Measurements from ENCODE around the gene STAT5A.
"Not testable (repeated sequence)": the region's sequence is repeated elsewhere in the genome, so short reads cannot be mapped to it uniquely, and the experiment has no call there.

STAT5A gene

GRCh38 chr17:42287977-42288802 is at the start of gene STAT5A:
Gene STAT5A (plus strand): TSS chr17:42288498. CDS start chr17:42289412, 914 bp downstream.
- peak within 1 kb of the TSS; percentile 95 for H3K27ac Mint-ChIP-seq
- H3K9me3 Mint-ChIP-seq: no peaks in the 10 kb centered on the region
- ATAC-seq: peak; percentile 88
- H3K4me1 Mint-ChIP-seq: peaks cover 62% of the 10 kb centered on the region
- peak within 1 kb of the TSS; percentile 98 for H3K4me3 Mint-ChIP-seq
- H3K36me3 Mint-ChIP-seq: peaks cover 40% of the 10 kb centered on the region
- no peaks in the 10 kb centered on the region for H3K27me3 Mint-ChIP-seq

GRCh38 chr17:42239576-42239975 is 48.7 kb upstream of the STAT5A start:
- not testable (repeated sequence) for H3K4me3 Mint-ChIP-seq, H3K9me3 Mint-ChIP-seq, H3K27me3 Mint-ChIP-seq, ATAC-seq, H3K27ac Mint-ChIP-seq, H3K36me3 Mint-ChIP-seq
- H3K4me1 Mint-ChIP-seq: peaks cover 12% of the 10 kb centered on the region

- no peak overlapping the region for H3K27ac Mint-ChIP-seq
- no peaks in the 10 kb centered on the region for H3K27me3 Mint-ChIP-seq
- peaks cover 9% of the 10 kb centered on the region for H3K4me1 Mint-ChIP-seq
- H3K4me3 Mint-ChIP-seq: no peak overlapping the region
- H3K36me3 Mint-ChIP-seq: peaks cover 10% of the 10 kb centered on the region
- H3K9me3 Mint-ChIP-seq: no peaks in the 10 kb centered on the region
- no peak for ATAC-seq
Measured at GRCh38 chr17:42240201-42240600, 48.1 kb upstream of the STAT5A start.

GRCh38 chr17:42240863-42241262 is 47.4 kb upstream of the STAT5A start:
- not testable (repeated sequence) for H3K27ac Mint-ChIP-seq, H3K36me3 Mint-ChIP-seq, H3K4me3 Mint-ChIP-seq, H3K4me1 Mint-ChIP-seq, H3K9me3 Mint-ChIP-seq, H3K27me3 Mint-ChIP-seq, ATAC-seq

GRCh38 chr17:42241871-42242270 is 46.4 kb upstream of the STAT5A start:
- no peak for ATAC-seq
- Mint-ChIP-seq H3K36me3 (peaks cover 10% of the 10 kb centered on the region), H3K4me1 (peaks cover 13% of the 10 kb centered on the region), H3K27ac (no peak overlapping the region), H3K27me3 (no peaks in the 10 kb centered on the region), H3K4me3 (no peak overlapping the region), H3K9me3 (no peaks in the 10 kb centered on the region)

- H3K36me3 Mint-ChIP-seq: peaks cover 10% of the 10 kb centered on the region
- H3K27ac Mint-ChIP-seq: no peak overlapping the region
- no peak for ATAC-seq
- no peaks in the 10 kb centered on the region for H3K9me3 Mint-ChIP-seq
- peaks cover 26% of the 10 kb centered on the region for H3K4me1 Mint-ChIP-seq
- no peaks in the 10 kb centered on the region for H3K27me3 Mint-ChIP-seq
- no peak overlapping the region for H3K4me3 Mint-ChIP-seq
Measured at GRCh38 chr17:42243493-42243982, 44.8 kb upstream of the STAT5A start.

GRCh38 chr17:42244116-42244515 is 44.2 kb upstream of the STAT5A start:
- not testable (repeated sequence) for H3K9me3 Mint-ChIP-seq, H3K36me3 Mint-ChIP-seq, H3K4me3 Mint-ChIP-seq, H3K27ac Mint-ChIP-seq, H3K27me3 Mint-ChIP-seq, ATAC-seq
- peaks cover 32% of the 10 kb centered on the region for H3K4me1 Mint-ChIP-seq

GRCh38 chr17:42245183-42245582 is 43.1 kb upstream of the STAT5A start:
- not testable (repeated sequence) for H3K27me3 Mint-ChIP-seq, H3K4me3 Mint-ChIP-seq, H3K27ac Mint-ChIP-seq, H3K36me3 Mint-ChIP-seq, H3K9me3 Mint-ChIP-seq, ATAC-seq
- H3K4me1 Mint-ChIP-seq: peaks cover 42% of the 10 kb centered on the region

- Mint-ChIP-seq H3K27ac (peak overlapping the region; percentile 97), H3K27me3 (no peaks in the 10 kb centered on the region), H3K9me3 (no peaks in the 10 kb centered on the region), H3K4me1 (peaks cover 47% of the 10 kb centered on the region), H3K36me3 (no peaks in the 10 kb centered on the region), H3K4me3 (no peak overlapping the region)
- ATAC-seq: no peak
Measured at GRCh38 chr17:42246515-42246914, 41.8 kb upstream of the STAT5A start.

- H3K4me1 Mint-ChIP-seq: peaks cover 42% of the 10 kb centered on the region
Measured at GRCh38 chr17:42247734-42248133, 40.6 kb upstream of the STAT5A start.

GRCh38 chr17:42248351-42249179 is 39.7 kb upstream of the STAT5A start:
- Mint-ChIP-seq H3K4me1 (peaks cover 48% of the 10 kb centered on the region), H3K4me3 (peak overlapping the region; percentile 86), H3K9me3 (no peaks in the 10 kb centered on the region), H3K27ac (peak overlapping the region; percentile 97), H3K36me3 (no peaks in the 10 kb centered on the region), H3K27me3 (no peaks in the 10 kb centered on the region)
- peak; percentile 99 for ATAC-seq

More at GRCh38 chr17:42247734-42248133, 40.6 kb upstream of the STAT5A start:
- no peak for ATAC-seq
- H3K36me3 Mint-ChIP-seq: no peaks in the 10 kb centered on the region
- no peaks in the 10 kb centered on the region for H3K27me3 Mint-ChIP-seq
- no peaks in the 10 kb centered on the region for H3K9me3 Mint-ChIP-seq
- peak overlapping the region; percentile 97 for H3K27ac Mint-ChIP-seq
- peak overlapping the region; percentile 23 for H3K4me3 Mint-ChIP-seq

- Mint-ChIP-seq H3K36me3 (no peaks in the 10 kb centered on the region), H3K27ac (peak overlapping the region; percentile 97), H3K4me3 (peak overlapping the region; percentile 9), H3K9me3 (no peaks in the 10 kb centered on the region), H3K27me3 (no peaks in the 10 kb centered on the region), H3K4me1 (peaks cover 54% of the 10 kb centered on the region)
- ATAC-seq: no peak
Measured at GRCh38 chr17:42249681-42250446, 38.4 kb upstream of the STAT5A start.

GRCh38 chr17:42251115-42251514 is 37.2 kb upstream of the STAT5A start:
- Mint-ChIP-seq H3K36me3 (no peaks in the 10 kb centered on the region), H3K4me1 (peaks cover 63% of the 10 kb centered on the region), H3K4me3 (no peak overlapping the region), H3K27me3 (no peaks in the 10 kb centered on the region), H3K27ac (no peak overlapping the region), H3K9me3 (no peaks in the 10 kb centered on the region)
- no peak for ATAC-seq

GRCh38 chr17:42252597-42253550 is 35.4 kb upstream of the STAT5A start:
- H3K4me1 Mint-ChIP-seq: peaks cover 54% of the 10 kb centered on the region
- no peaks in the 10 kb centered on the region for H3K27me3 Mint-ChIP-seq
- H3K4me3 Mint-ChIP-seq: no peak overlapping the region
- no peaks in the 10 kb centered on the region for H3K9me3 Mint-ChIP-seq
- ATAC-seq: no peak
- peak overlapping the region; percentile 32 for H3K27ac Mint-ChIP-seq
- H3K36me3 Mint-ChIP-seq: no peaks in the 10 kb centered on the region

All from stimulated activated memory B cell treated with anti-CD40 and anti-IgM and Interleukin-4, amounts not matched to agents 10 μg/mL and 1 μg/mL and 100 μg/mL, for 72 hours (primary cell).